Activated CD8-positive, alpha-beta memory T cell treated with anti-CD3 and anti-CD28 coated beads for 4 hours (primary cell): ENCODE measurements around the gene TUBGCP4.
"Not testable (repeated sequence)": the region's sequence is repeated elsewhere in the genome, so short reads cannot be mapped to it uniquely, and the experiment has no call there.

Source experiments
- DNase-seq, 2 donors: peaks; one replicate each; pipeline ENCODE4 v3.0.0-alpha.2; 2020; ENCODE audit warnings: low read depth in 2 of 2

Gene TUBGCP4, protein sequence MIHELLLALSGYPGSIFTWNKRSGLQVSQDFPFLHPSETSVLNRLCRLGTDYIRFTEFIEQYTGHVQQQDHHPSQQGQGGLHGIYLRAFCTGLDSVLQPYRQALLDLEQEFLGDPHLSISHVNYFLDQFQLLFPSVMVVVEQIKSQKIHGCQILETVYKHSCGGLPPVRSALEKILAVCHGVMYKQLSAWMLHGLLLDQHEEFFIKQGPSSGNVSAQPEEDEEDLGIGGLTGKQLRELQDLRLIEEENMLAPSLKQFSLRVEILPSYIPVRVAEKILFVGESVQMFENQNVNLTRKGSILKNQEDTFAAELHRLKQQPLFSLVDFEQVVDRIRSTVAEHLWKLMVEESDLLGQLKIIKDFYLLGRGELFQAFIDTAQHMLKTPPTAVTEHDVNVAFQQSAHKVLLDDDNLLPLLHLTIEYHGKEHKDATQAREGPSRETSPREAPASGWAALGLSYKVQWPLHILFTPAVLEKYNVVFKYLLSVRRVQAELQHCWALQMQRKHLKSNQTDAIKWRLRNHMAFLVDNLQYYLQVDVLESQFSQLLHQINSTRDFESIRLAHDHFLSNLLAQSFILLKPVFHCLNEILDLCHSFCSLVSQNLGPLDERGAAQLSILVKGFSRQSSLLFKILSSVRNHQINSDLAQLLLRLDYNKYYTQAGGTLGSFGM

DNA sequence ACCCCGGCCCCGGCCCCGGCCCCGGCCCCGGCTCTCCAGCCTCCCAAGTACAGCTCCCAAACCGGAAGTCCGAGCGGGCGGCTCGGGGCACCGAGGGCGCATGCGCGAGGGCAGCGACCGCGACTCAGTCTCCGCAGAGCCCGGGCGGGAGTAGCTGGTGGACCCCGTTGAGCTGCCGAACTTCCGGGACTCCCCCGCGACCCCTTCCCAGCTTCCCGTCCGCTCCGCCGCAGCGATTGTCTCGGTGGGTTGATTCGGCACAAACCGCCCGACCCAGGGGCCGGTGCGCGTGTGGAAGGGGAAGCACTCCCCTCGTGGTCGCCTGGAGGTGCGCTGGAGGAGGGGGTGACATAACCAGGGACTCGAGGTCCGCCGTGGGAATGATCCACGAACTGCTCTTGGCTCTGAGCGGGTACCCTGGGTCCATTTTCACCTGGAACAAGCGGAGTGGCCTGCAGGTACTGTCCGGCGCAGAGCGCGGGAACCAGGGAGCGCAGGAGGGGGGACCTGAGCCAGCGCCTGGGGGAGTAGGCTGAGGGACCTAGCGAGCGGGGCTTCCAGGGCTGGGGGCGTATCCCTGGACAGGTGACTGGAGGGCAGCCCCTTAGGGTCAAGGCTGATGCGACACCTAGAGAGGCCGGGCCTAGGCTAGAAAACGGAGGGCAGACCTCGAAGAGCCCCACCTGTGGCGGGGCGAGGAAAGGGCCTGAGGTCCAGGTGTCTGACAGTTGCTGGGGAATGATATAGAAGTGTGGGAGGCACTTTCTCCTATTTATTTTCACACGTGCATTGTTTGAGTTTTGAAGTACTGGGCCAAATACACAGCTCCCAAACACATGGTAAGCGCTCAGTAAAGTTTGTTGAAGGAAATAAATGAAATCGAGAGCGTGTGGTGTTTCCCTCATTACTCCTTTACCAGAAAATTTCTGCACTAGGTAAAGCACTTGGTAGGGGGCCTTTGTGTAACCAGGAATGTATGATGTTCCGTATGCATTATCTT is at the start of gene TUBGCP4, which contains the start of gene ZSCAN29:
Gene TUBGCP4 (plus strand): TSS at position 127 of the 1,000 bp plus-strand sequence. CDS start 254 bp downstream, at position 381.
Gene ZSCAN29 (minus strand): TSS at position 69 of the 1,000 bp plus-strand sequence. CDS start 1,130 bp downstream, outside the sequence.
- peak; percentile 62 to 68 for DNase-seq

- DNase-seq: no peak
These were observed 45.7 kb upstream of the TUBGCP4 start for GRCh38 chr15:43325039-43325684.

- DNase-seq: no peak
These were observed 41.5 kb upstream of the TUBGCP4 start for GRCh38 chr15:43329217-43329959.

GRCh38 chr15:43329960-43330779 is 40.7 kb upstream of the TUBGCP4 start, which contains the start of gene LCMT2:
LCMT2 (minus strand) TSS chr15:43330573; CDS start chr15:43330489, 84 bp downstream.
- DNase-seq: peak; percentile 81 to 85

DNA sequence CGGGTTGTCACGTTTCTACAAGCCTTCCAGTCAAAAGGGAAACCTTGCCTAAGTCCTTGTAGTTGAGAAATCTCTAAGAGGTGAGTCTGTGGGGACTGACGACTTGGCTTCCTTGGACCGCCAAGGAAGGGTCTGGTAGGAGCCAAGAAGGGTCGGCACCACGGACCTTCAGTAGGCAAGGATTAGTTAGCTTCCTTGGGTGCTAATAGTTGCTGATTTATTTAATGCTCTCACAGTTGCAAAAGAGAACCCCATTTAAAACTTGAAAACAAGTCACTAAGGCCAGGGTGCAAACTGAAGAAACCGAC is 40.2 kb upstream of the TUBGCP4 start:
- DNase-seq: no peak

- no peak for DNase-seq
These were observed 24.6 kb upstream of the TUBGCP4 start for GRCh38 chr15:43346305-43346704.

GRCh38 chr15:43347114-43347513 is 23.8 kb upstream of the TUBGCP4 start:
- no peak for DNase-seq

- no peak for DNase-seq
These were observed 18.1 kb upstream of the TUBGCP4 start for GRCh38 chr15:43352693-43353382.

- DNase-seq: no peak
These were observed 10.1 kb upstream of the TUBGCP4 start for GRCh38 chr15:43360821-43361220.

- DNase-seq: no peak
These were observed 9.5 kb upstream of the TUBGCP4 start for GRCh38 chr15:43361313-43361903.

- no peak for DNase-seq
These were observed 459 bp upstream of the TUBGCP4 start for GRCh38 chr15:43370310-43370974.

GRCh38 chr15:43376017-43376705 is 5.3 kb downstream of the TUBGCP4 start:
- DNase-seq: peak in 1 of 2 donors; percentile 5

DNA sequence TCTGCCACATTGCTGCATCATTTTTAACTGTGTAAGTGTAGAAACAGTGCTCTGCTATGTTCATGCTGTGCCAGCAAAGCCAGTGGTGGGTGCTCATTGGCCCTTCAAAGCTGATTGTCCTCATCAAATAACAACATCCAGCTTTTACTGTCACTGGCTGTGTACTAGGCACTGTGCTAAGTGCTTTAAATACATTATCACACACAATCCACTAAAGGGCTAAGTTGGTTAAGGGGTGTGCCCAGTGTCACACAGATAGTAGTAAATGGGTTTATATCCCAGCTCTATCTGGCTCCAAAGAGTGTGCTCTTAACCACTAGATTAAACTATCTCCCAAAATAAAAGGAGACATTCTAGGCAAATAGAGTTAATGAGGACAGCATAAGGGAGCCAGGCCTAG is 7.7 kb downstream of the TUBGCP4 start:
- DNase-seq: no peak

- DNase-seq: no peak
These were observed 11.4 kb downstream of the TUBGCP4 start for GRCh38 chr15:43382310-43382709.

- no peak for DNase-seq
These were observed 12.2 kb downstream of the TUBGCP4 start for GRCh38 chr15:43383070-43383469.

- no peak for DNase-seq
These were observed 19.8 kb downstream of the TUBGCP4 start for GRCh38 chr15:43390723-43391122.

DNA sequence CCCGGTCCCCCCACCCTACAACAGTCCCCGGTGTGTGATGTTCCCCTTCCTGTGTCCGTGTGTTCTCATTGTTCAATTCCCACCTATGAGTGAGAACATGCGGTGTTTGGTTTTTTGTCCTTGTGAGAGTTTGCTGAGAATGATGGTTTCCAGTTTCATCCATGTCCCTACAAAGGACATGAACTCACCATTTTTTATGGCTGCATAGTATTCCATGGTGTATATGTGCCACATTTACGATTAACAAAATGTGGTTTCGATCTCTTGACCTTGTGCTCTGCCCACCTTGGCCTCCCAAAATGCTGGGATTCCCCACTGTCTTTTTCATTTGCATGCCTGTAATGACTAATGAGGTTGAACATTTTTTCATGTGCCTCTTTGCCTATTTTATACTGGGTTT is 22.7 kb downstream of the TUBGCP4 start:
- DNase-seq: not testable (repeated sequence)
